ENCODE data around the gene RGS2. TPM values are rescaled to one million over a fixed set of nuclear protein-coding genes. Genes with fewer than 3 reads are reported as not detected.

The RGS2 gene
- total RNA-seq, 1 experiment from 2014 or later = 4.5 TPM

DNA sequence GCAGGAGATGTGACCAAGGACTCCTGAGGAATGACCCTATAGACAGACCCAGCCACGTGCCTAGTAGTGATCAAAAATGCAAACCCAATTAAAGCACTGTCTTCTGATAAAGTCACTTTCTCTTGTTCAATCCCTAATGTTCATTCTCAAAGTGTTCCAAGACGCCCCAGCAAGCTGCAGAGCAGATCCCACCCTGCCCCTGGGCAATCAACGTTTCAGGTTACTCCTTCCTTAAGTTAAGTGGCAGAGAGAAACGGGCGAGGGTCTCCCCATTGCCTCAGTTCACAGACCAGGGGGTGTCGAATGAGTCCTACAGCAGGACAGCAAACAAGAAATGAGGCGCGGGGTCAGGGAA lies 699 bp upstream of the RGS2 start:
- Histone ChIP-seq H3K36me3 (ENCODE audit: control insufficient read depth, insufficient read depth, low read length) (no peaks in the 10 kb centered on the region; the same call in 1 of the 2 replicates), H3K4me1 (ENCODE audit: control insufficient read depth, insufficient read depth, low read length) (peaks cover 17% of the 10 kb centered on the region), H3K4me3 (ENCODE audit: low read depth in 2 of 2, low read length in 2 of 2) (peak overlapping the region; percentile 76 to 83), H3K27ac (ENCODE audit: low read length) (peak overlapping the region; percentile 42; the same call in 1 of the 2 replicates), H3K9me3 (ENCODE audit: control insufficient read depth, insufficient read depth, low read depth, low read length) (no peaks in the 10 kb centered on the region), H3K27me3 (ENCODE audit: control insufficient read depth, insufficient read depth, low read length) (no peaks in the 10 kb centered on the region)
- CTCF ChIA-PET = interaction anchor here (0.6 to 3.2 kb wide), 3 partner anchors 47 to 211 kb away, joined by 3 to 10 read pairs (median 4); no protein-coding TSS in a partner anchor
- POLR2A ChIA-PET = no interaction called here
- in situ Hi-C loops (cut with HindIII; ENCODE audit: low pct_unique_long_range_greater_than_20kb, low sequenced_read_pairs) (no loop called here), intact Hi-C loops (cut with micrococcal nuclease; ENCODE audit: unreplicated experiment) (loop anchor here (5.0 kb wide), 1 partner anchor 331 kb away; no protein-coding TSS in a partner anchor)
- no peak for ATAC-seq
- BruUV-seq (replicated peaks) = no TSS peak
- TF ChIP-seq, protein P1, sequence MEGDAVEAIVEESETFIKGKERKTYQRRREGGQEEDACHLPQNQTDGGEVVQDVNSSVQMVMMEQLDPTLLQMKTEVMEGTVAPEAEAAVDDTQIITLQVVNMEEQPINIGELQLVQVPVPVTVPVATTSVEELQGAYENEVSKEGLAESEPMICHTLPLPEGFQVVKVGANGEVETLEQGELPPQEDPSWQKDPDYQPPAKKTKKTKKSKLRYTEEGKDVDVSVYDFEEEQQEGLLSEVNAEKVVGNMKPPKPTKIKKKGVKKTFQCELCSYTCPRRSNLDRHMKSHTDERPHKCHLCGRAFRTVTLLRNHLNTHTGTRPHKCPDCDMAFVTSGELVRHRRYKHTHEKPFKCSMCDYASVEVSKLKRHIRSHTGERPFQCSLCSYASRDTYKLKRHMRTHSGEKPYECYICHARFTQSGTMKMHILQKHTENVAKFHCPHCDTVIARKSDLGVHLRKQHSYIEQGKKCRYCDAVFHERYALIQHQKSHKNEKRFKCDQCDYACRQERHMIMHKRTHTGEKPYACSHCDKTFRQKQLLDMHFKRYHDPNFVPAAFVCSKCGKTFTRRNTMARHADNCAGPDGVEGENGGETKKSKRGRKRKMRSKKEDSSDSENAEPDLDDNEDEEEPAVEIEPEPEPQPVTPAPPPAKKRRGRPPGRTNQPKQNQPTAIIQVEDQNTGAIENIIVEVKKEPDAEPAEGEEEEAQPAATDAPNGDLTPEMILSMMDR (IDR thresholded peaks at IDR 0.05) = no peak
- TF ChIP-seq TCF7L2 (IDR thresholded peaks at IDR 0.05; ENCODE audit: low read depth, low read length) (no peak), SIN3A (IDR thresholded peaks at IDR 0.05; ENCODE audit: borderline replicate concordance, insufficient read depth, low read depth, low read length) (no peak), POLR2AphosphoS5 (IDR thresholded peaks at IDR 0.05; ENCODE audit: low read depth, low read length) (no peak)
- TF ChIP-seq, protein P2, sequence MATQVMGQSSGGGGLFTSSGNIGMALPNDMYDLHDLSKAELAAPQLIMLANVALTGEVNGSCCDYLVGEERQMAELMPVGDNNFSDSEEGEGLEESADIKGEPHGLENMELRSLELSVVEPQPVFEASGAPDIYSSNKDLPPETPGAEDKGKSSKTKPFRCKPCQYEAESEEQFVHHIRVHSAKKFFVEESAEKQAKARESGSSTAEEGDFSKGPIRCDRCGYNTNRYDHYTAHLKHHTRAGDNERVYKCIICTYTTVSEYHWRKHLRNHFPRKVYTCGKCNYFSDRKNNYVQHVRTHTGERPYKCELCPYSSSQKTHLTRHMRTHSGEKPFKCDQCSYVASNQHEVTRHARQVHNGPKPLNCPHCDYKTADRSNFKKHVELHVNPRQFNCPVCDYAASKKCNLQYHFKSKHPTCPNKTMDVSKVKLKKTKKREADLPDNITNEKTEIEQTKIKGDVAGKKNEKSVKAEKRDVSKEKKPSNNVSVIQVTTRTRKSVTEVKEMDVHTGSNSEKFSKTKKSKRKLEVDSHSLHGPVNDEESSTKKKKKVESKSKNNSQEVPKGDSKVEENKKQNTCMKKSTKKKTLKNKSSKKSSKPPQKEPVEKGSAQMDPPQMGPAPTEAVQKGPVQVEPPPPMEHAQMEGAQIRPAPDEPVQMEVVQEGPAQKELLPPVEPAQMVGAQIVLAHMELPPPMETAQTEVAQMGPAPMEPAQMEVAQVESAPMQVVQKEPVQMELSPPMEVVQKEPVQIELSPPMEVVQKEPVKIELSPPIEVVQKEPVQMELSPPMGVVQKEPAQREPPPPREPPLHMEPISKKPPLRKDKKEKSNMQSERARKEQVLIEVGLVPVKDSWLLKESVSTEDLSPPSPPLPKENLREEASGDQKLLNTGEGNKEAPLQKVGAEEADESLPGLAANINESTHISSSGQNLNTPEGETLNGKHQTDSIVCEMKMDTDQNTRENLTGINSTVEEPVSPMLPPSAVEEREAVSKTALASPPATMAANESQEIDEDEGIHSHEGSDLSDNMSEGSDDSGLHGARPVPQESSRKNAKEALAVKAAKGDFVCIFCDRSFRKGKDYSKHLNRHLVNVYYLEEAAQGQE (IDR thresholded peaks at IDR 0.05; ENCODE audit: insufficient read depth in 1 of 2, low read depth in 2 of 2, low read length in 1 of 2) = no peak
- DNase-seq (ENCODE audit: low read depth, low spot score) = no peak

DNA sequence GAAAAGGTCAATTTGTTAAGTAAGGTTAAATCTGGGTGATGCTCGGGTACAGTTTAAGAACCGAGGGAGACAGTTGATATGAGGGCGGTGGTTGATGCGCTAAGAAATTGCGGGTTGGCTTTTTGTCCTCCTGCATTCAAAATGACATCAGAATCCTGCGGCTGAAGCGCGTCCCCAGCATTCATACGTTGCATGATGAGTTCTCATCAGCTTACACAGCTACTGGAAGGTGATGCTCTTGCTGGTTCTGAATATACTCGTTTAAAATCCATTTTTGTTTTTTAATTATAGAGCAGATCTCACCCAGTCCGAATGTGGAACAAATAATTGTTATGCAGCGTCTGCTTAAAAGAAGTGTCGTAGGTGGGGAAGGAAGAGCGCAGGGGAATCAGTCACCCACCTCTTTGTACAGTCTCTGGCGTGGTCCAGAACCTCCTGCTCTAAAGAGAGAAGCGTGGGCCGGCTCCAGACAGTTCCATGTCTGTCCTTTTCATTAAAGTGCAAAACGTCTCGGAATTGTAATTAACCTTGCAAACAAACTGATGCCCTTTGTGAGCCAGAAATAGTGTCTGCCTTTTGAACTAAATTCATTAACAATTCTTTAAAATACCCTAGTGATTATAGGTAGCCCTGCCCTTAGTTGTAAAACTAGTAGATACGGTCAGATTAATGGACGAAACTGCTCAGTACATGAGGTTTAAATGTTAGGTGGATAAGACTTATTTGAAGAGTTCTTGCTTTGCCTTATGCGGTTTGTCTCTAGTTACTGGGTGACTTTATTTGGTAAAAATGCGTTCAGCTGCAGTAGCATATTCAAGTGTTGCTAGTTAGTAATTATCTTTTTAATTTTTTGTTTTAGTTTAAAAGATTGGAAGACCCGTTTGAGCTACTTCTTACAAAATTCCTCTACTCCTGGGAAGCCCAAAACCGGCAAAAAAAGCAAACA lies 741 bp downstream of the RGS2 start:
- TF ChIP-seq, protein P1 (IDR thresholded peaks at IDR 0.05) = no peak
- TF ChIP-seq, protein P2 (IDR thresholded peaks at IDR 0.05; ENCODE audit: insufficient read depth in 1 of 2, low read depth in 2 of 2, low read length in 1 of 2) = no peak
- TF ChIP-seq POLR2AphosphoS5 (IDR thresholded peaks at IDR 0.05; ENCODE audit: low read depth, low read length) (no peak), TCF7L2 (IDR thresholded peaks at IDR 0.05; ENCODE audit: low read depth, low read length) (0 out of 2 replicates have a peak, but pooled peaks have one; percentile 1)
- H3K27me3 ChIP-seq (ENCODE audit: control insufficient read depth, insufficient read depth, low read length) = no peaks in the 10 kb centered on the region
- POLR2A ChIA-PET = no interaction called here
- CTCF ChIA-PET = no interaction called here
- BruUV-seq (replicated peaks) = TSS peak; percentile 89
- intact Hi-C loops (cut with micrococcal nuclease; ENCODE audit: unreplicated experiment) (loop anchor here (5.0 kb wide), 1 partner anchor 332 kb away; no protein-coding TSS in a partner anchor), in situ Hi-C loops (cut with HindIII; ENCODE audit: low pct_unique_long_range_greater_than_20kb, low sequenced_read_pairs) (no loop called here)
- ATAC-seq = peak; percentile 8
- H3K9me3 ChIP-seq (ENCODE audit: control insufficient read depth, insufficient read depth, low read depth, low read length) = no peaks in the 10 kb centered on the region
- peak overlapping the region; percentile 76 to 83 for H3K4me3 ChIP-seq (ENCODE audit: low read depth in 2 of 2, low read length in 2 of 2)
- no peak for DNase-seq (ENCODE audit: low read depth, low spot score)
- no peaks in the 10 kb centered on the region; the same call in 1 of the 2 replicates for H3K36me3 ChIP-seq (ENCODE audit: control insufficient read depth, insufficient read depth, low read length)
- peaks cover 17% of the 10 kb centered on the region for H3K4me1 ChIP-seq (ENCODE audit: control insufficient read depth, insufficient read depth, low read length)
- peak overlapping the region; percentile 35; the same call in 1 of the 2 replicates for H3K27ac ChIP-seq (ENCODE audit: low read length)
